DOHH2 (cell line): Measurements from ENCODE around the gene ANKRD1.

Experiments used
- H3F3A ChIP-seq: fragments of 200-600 bp; sonication (generic), shearing (Covaris generic); 2 replicates; pipeline ENCODE4 v1.6.0; 2016; ENCODE audit warnings: antibody characterized with exemption, mild to moderate bottlenecking; ENCODE audit not compliant: control insufficient read depth, insufficient read depth
- H3K27ac ChIP-seq: fragments of 200-600 bp; sonication (generic); 2 replicates; pipeline ENCODE4 v1.5.1; 2014; ENCODE audit warnings: low read depth, mild to moderate bottlenecking, low read length, moderate library complexity
- H3K27me3 ChIP-seq: fragments of 200-600 bp; sonication (generic); 2 replicates; pipeline ENCODE4 v1.6.1; 2014; ENCODE audit warnings: mild to moderate bottlenecking, low read length, mixed read lengths; ENCODE audit not compliant: control insufficient read depth
- H3K36me3 ChIP-seq: fragments of 200-600 bp; sonication (generic); 2 replicates; pipeline ENCODE4 v1.6.1; 2014; ENCODE audit warnings: mild to moderate bottlenecking, low read length, moderate library complexity, mixed read lengths; ENCODE audit not compliant: control insufficient read depth
- H3K4me1 ChIP-seq: fragments of 200-600 bp; sonication (generic); 2 replicates; pipeline ENCODE4 v1.6.1; 2014; ENCODE audit warnings: mild to moderate bottlenecking, low read length, mixed read lengths; ENCODE audit not compliant: control insufficient read depth
- H3K4me2 ChIP-seq: fragments of 200-600 bp; sonication (generic); 2 replicates; pipeline ENCODE4 v1.6.0; 2014; ENCODE audit warnings: mild to moderate bottlenecking, low read length, moderate library complexity
- H3K4me3 ChIP-seq: fragments of 200-600 bp; sonication (generic); 2 replicates; pipeline ENCODE4 v1.5.1; 2014; ENCODE audit warnings: mild to moderate bottlenecking, low read length, mixed read lengths
- H3K79me2 ChIP-seq: fragments of 200-600 bp; sonication (generic); 2 replicates; pipeline ENCODE4 v1.6.1; 2014; ENCODE audit warnings: mild to moderate bottlenecking, low read length, mixed read lengths; ENCODE audit not compliant: control insufficient read depth
- H3K9me2 ChIP-seq: fragments of 200-600 bp; sonication (generic); replicated peaks from 2 replicates; pipeline ENCODE4 v1.6.1; 2014; ENCODE audit warnings: mild to moderate bottlenecking, low read length, mixed read lengths; ENCODE audit not compliant: control insufficient read depth
- H3K9me3 ChIP-seq: fragments of 200-600 bp; sonication (generic); 2 replicates; pipeline ENCODE4 v1.6.1; 2014; ENCODE audit warnings: antibody characterized with exemption, low read length, mixed read lengths; ENCODE audit not compliant: control insufficient read depth, insufficient read depth
- H4K20me1 ChIP-seq: fragments of 200-600 bp; sonication (generic); 2 replicates; pipeline ENCODE4 v1.6.0; 2014; ENCODE audit warnings: low read depth, mild to moderate bottlenecking, antibody characterized with exemption, low read length, moderate library complexity; ENCODE audit not compliant: control insufficient read depth, insufficient read depth
- EZH2phosphoT487 ChIP-seq: fragments of 200-600 bp; sonication (generic); IDR thresholded peaks from 2 replicates; pipeline ENCODE4 v1.6.1; 2017; ENCODE audit warnings: borderline replicate concordance, mild to moderate bottlenecking, antibody characterized with exemption, low read length, moderate library complexity, mixed read lengths
- TF ChIP-seq, protein P1 (sequence below): fragments of 200-600 bp; sonication (generic); IDR thresholded peaks from one replicate; pipeline ENCODE4 v1.5.1; 2014; ENCODE audit warnings: antibody characterized with exemption, mild to moderate bottlenecking, low read depth, low read length; ENCODE audit not compliant: poor library complexity, severe bottlenecking

ANKRD1 gene

GRCh38 chr10:90914992-90915765 lies 5.7 kb downstream of the ANKRD1 start:
- Histone ChIP-seq H3K79me2 (no peaks in the 10 kb centered on the region), H3F3A (no peaks in the 10 kb centered on the region), H3K4me1 (peaks cover 26% of the 10 kb centered on the region), H4K20me1 (no peaks in the 10 kb centered on the region), H3K4me2 (no peak overlapping the region), H3K27me3 (no peaks in the 10 kb centered on the region), H3K27ac (no peak overlapping the region), H3K9me3 (no peaks in the 10 kb centered on the region), H3K9me2 (no peaks in the 10 kb centered on the region), H3K4me3 (no peak overlapping the region), H3K36me3 (no peaks in the 10 kb centered on the region)
- TF ChIP-seq EZH2phosphoT487, result no peak
- TF ChIP-seq, protein P1, sequence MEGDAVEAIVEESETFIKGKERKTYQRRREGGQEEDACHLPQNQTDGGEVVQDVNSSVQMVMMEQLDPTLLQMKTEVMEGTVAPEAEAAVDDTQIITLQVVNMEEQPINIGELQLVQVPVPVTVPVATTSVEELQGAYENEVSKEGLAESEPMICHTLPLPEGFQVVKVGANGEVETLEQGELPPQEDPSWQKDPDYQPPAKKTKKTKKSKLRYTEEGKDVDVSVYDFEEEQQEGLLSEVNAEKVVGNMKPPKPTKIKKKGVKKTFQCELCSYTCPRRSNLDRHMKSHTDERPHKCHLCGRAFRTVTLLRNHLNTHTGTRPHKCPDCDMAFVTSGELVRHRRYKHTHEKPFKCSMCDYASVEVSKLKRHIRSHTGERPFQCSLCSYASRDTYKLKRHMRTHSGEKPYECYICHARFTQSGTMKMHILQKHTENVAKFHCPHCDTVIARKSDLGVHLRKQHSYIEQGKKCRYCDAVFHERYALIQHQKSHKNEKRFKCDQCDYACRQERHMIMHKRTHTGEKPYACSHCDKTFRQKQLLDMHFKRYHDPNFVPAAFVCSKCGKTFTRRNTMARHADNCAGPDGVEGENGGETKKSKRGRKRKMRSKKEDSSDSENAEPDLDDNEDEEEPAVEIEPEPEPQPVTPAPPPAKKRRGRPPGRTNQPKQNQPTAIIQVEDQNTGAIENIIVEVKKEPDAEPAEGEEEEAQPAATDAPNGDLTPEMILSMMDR, result no peak

GRCh38 chr10:90913774-90914420 lies 7.0 kb downstream of the ANKRD1 start:
- no peaks in the 10 kb centered on the region for H3K36me3 ChIP-seq
- H3K27ac ChIP-seq, result no peak overlapping the region
- H3F3A ChIP-seq, result no peaks in the 10 kb centered on the region
- no peaks in the 10 kb centered on the region for H3K79me2 ChIP-seq
- H3K4me1 ChIP-seq, result peaks cover 26% of the 10 kb centered on the region
- no peak overlapping the region for H3K4me3 ChIP-seq
- no peak overlapping the region for H3K4me2 ChIP-seq
- H4K20me1 ChIP-seq, result no peaks in the 10 kb centered on the region
- no peaks in the 10 kb centered on the region for H3K9me3 ChIP-seq
- no peaks in the 10 kb centered on the region for H3K9me2 ChIP-seq
- H3K27me3 ChIP-seq, result no peaks in the 10 kb centered on the region
- TF ChIP-seq EZH2phosphoT487, result no peak
- TF ChIP-seq, protein P1, result no peak

- no peaks in the 10 kb centered on the region for H3K36me3 ChIP-seq
- no peaks in the 10 kb centered on the region for H4K20me1 ChIP-seq
- no peak overlapping the region for H3K4me3 ChIP-seq
- H3K79me2 ChIP-seq, result no peaks in the 10 kb centered on the region
- no peak overlapping the region for H3K4me2 ChIP-seq
- no peaks in the 10 kb centered on the region for H3K9me2 ChIP-seq
- H3K27me3 ChIP-seq, result no peaks in the 10 kb centered on the region
- H3K4me1 ChIP-seq, result peaks cover 19% of the 10 kb centered on the region
- no peaks in the 10 kb centered on the region for H3F3A ChIP-seq
- no peak overlapping the region for H3K27ac ChIP-seq
- no peaks in the 10 kb centered on the region for H3K9me3 ChIP-seq
- no peak for TF ChIP-seq EZH2phosphoT487
Measured at GRCh38 chr10:90912854-90913479, 7.9 kb downstream of the ANKRD1 start.
